ENCODE data around the gene LAMA5.

Gene LAMA5

DNA sequence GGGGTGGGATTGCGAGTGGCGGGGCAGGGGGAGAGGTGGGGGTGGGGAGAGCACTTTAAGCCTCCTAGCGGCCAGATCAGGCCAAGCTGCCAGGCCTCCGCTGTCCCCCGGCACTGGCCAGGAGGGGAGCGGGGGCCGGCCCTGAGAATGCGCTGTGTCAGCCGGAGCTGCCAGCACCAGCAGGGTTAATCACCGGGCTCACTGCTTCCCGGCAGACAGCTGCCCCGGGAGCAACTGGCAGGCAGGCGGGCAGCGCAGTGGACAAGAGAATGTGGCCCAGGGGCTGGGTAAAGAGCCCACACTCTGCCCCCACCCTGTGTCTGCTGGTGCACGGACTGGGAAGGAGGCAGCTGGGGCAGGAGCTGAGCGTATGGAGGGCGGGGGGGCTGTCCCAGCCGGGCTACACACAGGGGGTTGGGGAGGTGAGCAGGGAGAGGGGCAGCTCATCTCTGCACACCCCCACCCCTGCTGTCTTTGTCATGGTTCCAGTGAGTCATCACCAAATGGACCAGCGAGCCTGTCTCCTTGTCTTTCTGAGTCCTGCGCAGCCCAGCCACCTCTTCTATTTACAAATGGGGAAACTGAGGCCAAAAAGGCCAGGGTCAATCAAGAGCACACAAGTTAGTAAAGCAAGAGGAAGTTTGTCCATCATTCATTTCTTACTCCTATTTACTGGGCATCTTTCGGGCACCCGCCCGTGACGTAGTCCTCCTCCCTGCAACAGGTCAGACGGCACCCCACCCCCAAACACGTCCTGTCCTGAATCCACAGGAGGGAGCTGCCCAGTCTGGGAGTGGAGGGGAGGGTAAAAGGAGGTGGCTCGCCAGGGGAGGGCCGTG lies 2.1 kb upstream of the LAMA5 start:
- DNase-seq: no peak

- DNase-seq: no peak
These were observed 1.4 kb upstream of the LAMA5 start for GRCh38 chr20:62368392-62368975.

DNA sequence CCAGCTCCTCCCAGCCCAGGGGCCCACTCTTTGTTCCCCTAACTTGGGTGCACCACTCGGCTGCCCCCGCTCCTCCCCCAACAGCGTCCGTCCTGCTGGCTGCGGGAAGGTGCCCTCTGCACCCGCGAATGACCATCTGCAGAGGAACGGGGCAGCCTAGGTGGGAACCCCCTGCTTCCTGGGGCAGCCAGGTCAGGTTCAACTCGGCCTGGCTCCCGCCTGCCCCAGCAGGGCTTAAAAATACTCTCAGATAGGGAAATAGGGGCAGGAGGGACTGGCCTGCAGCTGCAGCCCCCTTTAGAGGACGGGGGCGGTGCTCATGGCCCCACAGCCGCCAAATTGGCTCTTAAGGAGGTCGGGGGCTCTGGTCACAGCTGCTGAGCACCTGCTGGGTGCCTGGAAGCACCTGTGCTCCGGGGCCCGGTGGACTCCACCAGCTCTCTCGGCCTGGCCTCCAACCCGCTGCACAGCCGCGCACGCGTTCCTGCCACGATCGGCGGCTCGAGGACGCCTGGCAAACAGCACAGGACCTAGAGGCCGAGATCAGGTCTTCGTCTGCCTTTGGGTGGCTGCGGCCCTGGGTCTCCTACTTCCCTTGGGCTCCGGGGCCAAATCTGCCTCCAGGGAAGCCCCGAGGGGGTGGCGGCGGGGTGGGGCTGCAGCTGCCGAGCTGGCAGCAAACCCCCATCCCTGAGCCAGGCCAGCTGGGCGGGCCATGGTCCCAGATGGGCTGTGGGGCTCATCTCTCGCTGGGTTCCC lies 700 bp upstream of the LAMA5 start:
- DNase-seq: no peak

- DNase-seq: no peak
These were observed 559 bp downstream of the LAMA5 start for GRCh38 chr20:62366370-62367135.

GRCh38 chr20:62365814-62366369 lies 1.2 kb downstream of the LAMA5 start:
- no peak for DNase-seq

GRCh38 chr20:62364911-62365736 lies 2.0 kb downstream of the LAMA5 start:
- DNase-seq: no peak

DNA sequence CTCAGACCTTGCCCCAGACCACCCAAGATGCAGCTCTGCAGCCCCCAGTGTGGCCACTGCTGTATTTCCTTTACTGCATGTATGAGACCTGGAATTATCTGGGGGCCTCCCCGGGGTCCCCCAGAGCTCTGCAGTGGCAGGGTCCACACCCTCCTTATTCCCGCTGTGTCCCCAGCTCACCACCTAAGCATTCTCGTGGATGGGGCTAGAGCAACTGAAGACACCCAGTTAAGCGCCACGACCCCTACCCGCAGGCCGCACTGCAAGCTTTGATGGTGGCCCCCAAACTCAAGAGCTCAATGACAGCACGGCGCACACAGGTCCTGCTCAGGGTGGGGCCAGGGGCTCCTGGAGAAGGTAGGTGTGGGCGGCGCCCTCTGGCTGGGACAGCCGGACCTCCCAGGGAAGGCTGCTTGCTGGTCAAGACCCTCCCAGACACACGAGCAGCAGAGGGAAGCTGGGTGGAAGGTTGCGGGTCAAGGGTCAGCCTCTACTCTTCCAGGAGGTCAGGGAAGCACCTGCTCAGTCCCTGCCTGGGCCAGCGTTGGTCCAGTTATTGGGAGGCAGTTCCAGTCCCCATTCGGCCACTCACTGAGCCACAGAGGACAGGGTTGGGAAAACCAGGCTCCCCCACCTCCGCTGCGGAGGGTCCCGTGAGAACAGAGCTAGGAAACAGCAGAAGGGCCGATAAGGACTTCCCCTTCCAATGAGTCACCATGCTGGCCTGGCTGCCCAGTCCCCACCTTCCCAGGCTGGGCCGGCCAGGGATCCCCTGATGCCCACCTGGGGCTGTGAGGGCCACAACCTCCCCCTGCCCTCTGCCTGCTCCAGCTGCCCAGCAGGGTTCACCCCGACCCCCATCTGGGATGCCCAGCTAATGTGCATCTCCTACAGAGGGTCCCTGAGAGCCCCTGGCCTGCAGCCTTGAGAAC lies 2.9 kb downstream of the LAMA5 start:
- DNase-seq: no peak

- DNase-seq: no peak
These were observed 3.9 kb downstream of the LAMA5 start for GRCh38 chr20:62362991-62363919.

GRCh38 chr20:62362590-62362940 lies 4.5 kb downstream of the LAMA5 start:
- no peak for DNase-seq

DNA sequence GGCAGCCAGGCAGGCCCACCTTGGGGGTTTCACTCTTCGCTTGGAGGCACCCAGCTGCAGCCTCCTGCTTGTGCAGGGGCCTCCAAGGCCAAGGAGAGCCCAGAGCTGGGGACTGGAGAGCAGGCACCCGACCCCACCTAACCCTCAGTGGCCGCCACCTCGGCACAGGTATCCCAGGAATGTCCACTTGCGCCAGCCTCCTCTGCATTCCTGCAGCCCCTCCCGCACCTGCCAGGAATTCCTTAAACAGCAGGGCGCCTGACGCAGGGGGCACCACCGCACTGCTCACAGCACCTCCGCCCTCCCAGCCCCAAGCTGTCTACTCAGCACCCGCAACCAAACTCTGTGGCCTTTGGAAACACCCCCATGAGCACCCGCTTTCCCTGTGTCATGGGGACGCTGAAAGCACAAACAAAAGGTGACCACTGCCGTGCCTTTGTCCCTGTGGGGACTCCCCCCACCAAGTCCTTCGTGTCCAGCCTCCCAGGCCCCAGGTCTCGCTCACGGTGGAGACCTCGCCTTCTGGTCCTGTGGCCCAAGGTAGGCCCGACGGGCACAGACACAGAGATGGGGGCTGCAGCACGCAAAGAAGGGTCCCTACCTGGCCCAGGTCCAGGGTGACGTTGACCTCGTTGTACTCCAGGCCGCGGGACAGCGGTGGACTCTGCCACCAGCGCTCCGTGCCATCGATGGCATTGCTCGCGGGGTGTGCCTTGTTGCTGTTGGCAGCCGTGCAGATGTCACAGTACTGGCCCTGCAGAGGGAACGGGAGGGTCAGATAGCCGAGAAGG lies 5.1 kb downstream of the LAMA5 start:
- no peak for DNase-seq

GRCh38 chr20:62360854-62361798 lies 6.0 kb downstream of the LAMA5 start:
- no peak for DNase-seq

DNA sequence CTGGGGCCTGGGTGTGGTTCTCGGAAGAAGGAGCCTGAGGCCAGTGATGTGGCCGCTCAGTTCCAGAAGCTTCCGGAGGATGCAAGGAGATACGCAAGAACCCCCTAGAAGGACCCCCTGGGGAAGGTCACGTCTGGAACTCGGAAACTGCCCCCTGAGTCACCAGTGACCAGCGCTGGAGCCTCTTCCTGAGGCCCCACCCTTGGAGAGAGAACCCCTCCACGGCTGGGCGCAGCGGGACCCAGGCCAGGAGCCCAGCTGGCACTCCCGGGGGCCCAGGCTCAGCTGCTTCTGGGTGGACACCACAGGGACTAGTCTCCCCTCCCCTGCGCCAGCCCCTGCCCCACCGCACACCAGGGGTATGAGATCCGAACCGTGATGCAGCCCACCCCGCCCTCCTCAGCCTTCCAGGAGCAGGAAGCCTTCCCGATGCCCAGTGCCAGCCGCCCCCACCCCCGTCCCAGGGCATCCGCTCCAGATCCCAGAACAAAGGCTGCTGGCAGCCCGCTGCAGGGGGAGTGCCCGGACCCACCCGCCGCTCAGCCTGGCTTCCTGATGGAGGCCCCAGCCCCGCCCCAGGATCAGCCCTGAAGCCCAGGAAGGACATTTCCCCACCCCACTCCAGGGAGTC lies 7.5 kb downstream of the LAMA5 start:
- DNase-seq: no peak

- DNase-seq: no peak
These were observed 8.0 kb downstream of the LAMA5 start for GRCh38 chr20:62359043-62359490.

DNA sequence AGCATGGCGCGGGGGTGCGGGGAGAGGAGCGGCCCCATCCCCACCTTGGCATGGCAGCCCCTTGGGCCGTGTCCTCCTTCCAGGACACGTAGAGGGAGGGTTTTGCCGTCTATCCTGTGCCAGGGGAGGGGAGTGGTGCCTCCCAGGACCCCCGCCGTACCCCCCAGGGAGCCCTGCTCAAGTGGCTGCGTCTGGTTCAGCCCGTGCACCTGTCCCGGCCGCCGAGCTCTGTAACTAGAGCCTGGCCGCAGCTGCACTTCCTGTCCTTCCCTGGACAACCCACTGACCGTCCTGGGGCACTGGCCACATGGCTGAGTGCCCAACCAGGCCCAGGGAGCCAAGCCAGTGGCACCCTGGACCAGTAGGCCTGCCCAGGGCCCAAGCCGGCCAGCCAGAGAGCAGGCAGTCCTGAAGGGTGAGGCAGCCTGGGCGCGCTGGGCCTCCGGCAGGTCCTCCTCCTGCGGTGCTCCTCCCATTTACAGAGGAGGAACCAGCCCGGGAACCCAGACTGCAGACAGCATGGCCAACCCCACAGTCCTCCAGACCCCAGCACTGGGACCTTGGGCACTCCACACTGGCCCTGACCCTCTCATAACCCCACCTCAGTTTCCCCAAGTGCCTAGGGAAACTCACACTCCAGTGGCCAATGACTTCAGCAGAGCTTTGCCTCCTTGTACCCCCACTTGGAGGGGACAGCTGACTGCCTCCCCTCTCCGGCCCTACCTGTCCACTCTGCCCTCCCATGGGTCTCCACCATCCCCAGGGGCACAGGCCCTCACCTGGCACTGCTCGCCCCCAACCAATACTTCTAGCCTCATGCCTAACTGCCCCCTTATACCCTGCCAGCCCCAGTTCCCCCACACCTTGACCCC lies 8.7 kb downstream of the LAMA5 start:
- no peak for DNase-seq

- DNase-seq: no peak
These were observed 9.4 kb downstream of the LAMA5 start for GRCh38 chr20:62357681-62358080.

- no peak for DNase-seq
These were observed 9.9 kb downstream of the LAMA5 start for GRCh38 chr20:62357187-62357667.
